ENCODE results near the gene HAP1. TPM values are rescaled to one million over a fixed set of nuclear protein-coding genes. Genes with fewer than 3 reads are reported as not detected.
"Not testable (repeated sequence)": the region's sequence is repeated elsewhere in the genome, so short reads cannot be mapped to it uniquely, and the experiment has no call there.

The HAP1 gene
- total RNA-seq, 1 experiment from 2014 or later = 3.2 TPM

GRCh38 chr17:41705271-41705991, 29.0 kb downstream of the HAP1 start:
- no peak overlapping the region for H3K27ac Mint-ChIP-seq (ENCODE audit: unreplicated experiment)
- no peak for TF ChIP-seq CTCF (IDR thresholded peaks at IDR 0.05; ENCODE audit: insufficient read depth in 1 of 2, low read depth in 1 of 2, low read length in 1 of 2, severe bottlenecking in 1 of 2, unreplicated experiment in 1 of 2)
- ChIA-PET POLR2A (interaction anchor here (0.6 kb wide), 1 partner anchor 13 kb away, joined by 3 read pairs; no protein-coding TSS in a partner anchor), CTCF (interaction anchor here (0.7 kb wide), 1 partner anchor 9 kb away, joined by 3 read pairs; no protein-coding TSS in a partner anchor)
- Histone ChIP-seq H3K4me1 (no peaks in the 10 kb centered on the region), H3K4me3 (ENCODE audit: low read depth, low read length) (no peak overlapping the region), H3K9me3 (no peaks in the 10 kb centered on the region), H3K36me3 (ENCODE audit: control insufficient read depth, insufficient read depth, low read length) (no peaks in the 10 kb centered on the region), H3K27me3 (replicated peaks; ENCODE audit: control insufficient read depth, insufficient read depth, low read length) (no peaks in the 10 kb centered on the region)
- no peak for DNase-seq
- no peaks in the 10 kb centered on the region for H3K9me3 Mint-ChIP-seq (ENCODE audit: unreplicated experiment)
- no peak overlapping the region for H3K4me3 Mint-ChIP-seq (ENCODE audit: unreplicated experiment)
- no peaks in the 10 kb centered on the region for H3K36me3 Mint-ChIP-seq (ENCODE audit: insufficient read depth, unreplicated experiment)
- H3K4me1 Mint-ChIP-seq (ENCODE audit: low read depth, unreplicated experiment) = peaks cover 7% of the 10 kb centered on the region
- intact Hi-C loops (cut with micrococcal nuclease; ENCODE audit: unreplicated experiment) = no loop called here
- H3K27me3 Mint-ChIP-seq (ENCODE audit: insufficient read depth, unreplicated experiment) = no peaks in the 10 kb centered on the region
- BruUV-seq (replicated peaks) = no TSS peak

- intact Hi-C loops (cut with micrococcal nuclease; ENCODE audit: unreplicated experiment) = no loop called here
These were observed 31.7 kb downstream of the HAP1 start for GRCh38 chr17:41702712-41703111.

GRCh38 chr17:41700843-41701242, 33.6 kb downstream of the HAP1 start:
- BruUV-seq (replicated peaks); intact Hi-C loops (cut with micrococcal nuclease; ENCODE audit: unreplicated experiment); H3K36me3 Mint-ChIP-seq (ENCODE audit: insufficient read depth, unreplicated experiment); POLR2A ChIA-PET; H3K9me3 ChIP-seq; H3K27me3 ChIP-seq (replicated peaks; ENCODE audit: control insufficient read depth, insufficient read depth, low read length); H3K27me3 Mint-ChIP-seq (ENCODE audit: insufficient read depth, unreplicated experiment); CTCF ChIA-PET; H3K4me1 ChIP-seq; H3K9me3 Mint-ChIP-seq (ENCODE audit: unreplicated experiment); H3K36me3 ChIP-seq (ENCODE audit: control insufficient read depth, insufficient read depth, low read length); H3K27ac Mint-ChIP-seq (ENCODE audit: unreplicated experiment); H3K4me3 ChIP-seq (ENCODE audit: low read depth, low read length); DNase-seq; H3K4me3 Mint-ChIP-seq (ENCODE audit: unreplicated experiment): not testable (repeated sequence)
- peaks cover 11% of the 10 kb centered on the region for H3K4me1 Mint-ChIP-seq (ENCODE audit: low read depth, unreplicated experiment)

More at GRCh38 chr17:41702712-41703111, 31.7 kb downstream of the HAP1 start:
- Histone ChIP-seq H3K9me3 (no peaks in the 10 kb centered on the region), H3K27me3 (replicated peaks; ENCODE audit: control insufficient read depth, insufficient read depth, low read length) (no peaks in the 10 kb centered on the region), H3K36me3 (ENCODE audit: control insufficient read depth, insufficient read depth, low read length) (no peaks in the 10 kb centered on the region), H3K4me1 (no peaks in the 10 kb centered on the region), H3K4me3 (ENCODE audit: low read depth, low read length) (no peak overlapping the region)
- ChIA-PET POLR2A (interaction anchor here (0.7 kb wide), 1 partner anchor 291 kb away, joined by 6 read pairs; no protein-coding TSS in a partner anchor), CTCF (no interaction called here)
- no peak for TF ChIP-seq CTCF (IDR thresholded peaks at IDR 0.05; ENCODE audit: insufficient read depth in 1 of 2, low read depth in 1 of 2, low read length in 1 of 2, severe bottlenecking in 1 of 2, unreplicated experiment in 1 of 2)
- no peaks in the 10 kb centered on the region for H3K27me3 Mint-ChIP-seq (ENCODE audit: insufficient read depth, unreplicated experiment)
- H3K4me3 Mint-ChIP-seq (ENCODE audit: unreplicated experiment) = no peak overlapping the region
- no peaks in the 10 kb centered on the region for H3K36me3 Mint-ChIP-seq (ENCODE audit: insufficient read depth, unreplicated experiment)
- no peaks in the 10 kb centered on the region for H3K9me3 Mint-ChIP-seq (ENCODE audit: unreplicated experiment)
- DNase-seq = no peak
- H3K4me1 Mint-ChIP-seq (ENCODE audit: low read depth, unreplicated experiment) = peaks cover 7% of the 10 kb centered on the region
- no peak overlapping the region for H3K27ac Mint-ChIP-seq (ENCODE audit: unreplicated experiment)
- no TSS peak for BruUV-seq (replicated peaks)

Data from Caco-2 (cell line).